GM12891 (cell line): ENCODE data around the gene CEP43.

Experiments used
- POLR2A ChIP-seq: IDR thresholded peaks from 2 replicates; pipeline ENCODE4 v1.6.1; 2011; ENCODE audit warnings: low read depth, low read length, control low read depth
- POU2F2 ChIP-seq: IDR thresholded peaks from 2 replicates; pipeline ENCODE4 v1.6.1; 2011; ENCODE audit warnings: low read depth, mild to moderate bottlenecking, control low read depth, low read length, moderate library complexity
- SPI1 ChIP-seq: IDR thresholded peaks from 2 replicates; pipeline ENCODE4 v1.6.1; 2011; ENCODE audit warnings: low read depth, low read length, control low read depth
- TAF1 ChIP-seq: IDR thresholded peaks from 2 replicates; pipeline ENCODE4 v1.6.1; 2011; ENCODE audit warnings: low read depth, low read length, control low read depth

DNA sequence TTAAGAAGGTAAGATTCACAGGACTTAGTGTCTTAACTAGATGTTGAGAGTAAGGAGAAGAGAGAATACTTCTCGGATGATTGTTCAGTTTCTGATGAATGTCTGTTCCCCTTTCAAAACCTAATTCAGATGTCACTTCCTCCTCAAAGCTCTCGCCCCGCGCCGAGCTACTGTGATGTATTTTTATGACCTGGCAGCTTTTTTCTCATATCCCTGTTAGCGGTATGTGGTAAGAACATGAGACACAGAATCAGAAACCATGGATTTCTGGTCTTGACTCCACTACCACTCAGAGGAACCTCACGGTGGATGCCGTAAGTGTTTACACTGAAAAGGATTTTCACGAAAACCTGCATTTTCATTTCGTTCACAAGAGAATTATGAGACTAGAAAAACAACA, 48.4 kb downstream of the CEP43 start:
- TF ChIP-seq POLR2A = no peak
- TF ChIP-seq TAF1 = no peak
- peak; percentile 90 for TF ChIP-seq SPI1
- no peak for TF ChIP-seq POU2F2
